HG02884 (cell line): ENCODE results near the gene HID1.

Experiments used
- ATAC-seq: cut with Tn5 transposase; IDR thresholded peaks from one replicate; pipeline ENCODE4 v1.9.1; 2021; ENCODE audit warnings: mild to moderate bottlenecking, moderate library complexity; ENCODE audit not compliant: unreplicated experiment

Gene HID1

GRCh38 chr17:74901353-74902135 is 71.0 kb downstream of the HID1 start:
- ATAC-seq = no peak
